Breast epithelium (tissue), 4 donors: ENCODE results near the gene TCTN1. TPM values are rescaled to one million over a fixed set of nuclear protein-coding genes. Genes with fewer than 3 reads are reported as not detected.

Source experiments
- DNase-seq, 2 donors: peaks; one replicate each; pipeline ENCODE4 v3.0.0-alpha.2; 2019; ENCODE audit warnings: low spot score in 2 of 2
- H3K27ac ChIP-seq, 2 donors: fragments of 200-600 bp; sonication (generic) in 1 of 2; one replicate each; pipeline ENCODE4 v1.5.1; 2016 to 2019; ENCODE audit warnings: mild to moderate bottlenecking in 1 of 2
- H3K27me3 ChIP-seq, 2 donors: fragments of 200-600 bp; sonication (generic) in 1 of 2; one replicate each; pipeline versions ENCODE4 v1.5.1 to v1.6.0; 2017 to 2019; ENCODE audit warnings: control low read depth in 1 of 2, mild to moderate bottlenecking in 1 of 2
- H3K36me3 ChIP-seq: fragments of 200-600 bp; one replicate; pipeline ENCODE4 v1.5.1; 2019
- H3K4me1 ChIP-seq, 2 donors: fragments of 200-600 bp; sonication (generic); one replicate each; pipeline ENCODE4 v1.5.1; 2016 to 2019; ENCODE audit warnings: control low read depth in 1 of 2
- H3K4me3 ChIP-seq, 3 donors: fragments of 200-600 bp; sonication (generic); 1 replicate in 2 of 3; 2 replicates in 1 of 3; pipeline ENCODE4 v1.5.1; 2016 to 2019; ENCODE audit warnings: mild to moderate bottlenecking in 3 of 3, moderate library complexity in 2 of 3
- H3K9me3 ChIP-seq, 2 donors: fragments of 200-600 bp; sonication (generic) in 1 of 2; one replicate each; pipeline ENCODE4 v1.5.1; 2016 to 2019; ENCODE audit warnings: control low read depth in 1 of 2
- POLR2A ChIP-seq: fragments of 450-650 bp; IDR thresholded peaks from one replicate; pipeline ENCODE4 v1.6.1; 2016; ENCODE audit warnings: antibody characterized with exemption, mild to moderate bottlenecking, moderate library complexity
- POLR2AphosphoS5 ChIP-seq, 3 donors: sonication (generic); formaldehyde crosslinking; IDR thresholded peaks; one replicate each; pipeline ENCODE4 v1.6.1; 2017; ENCODE audit warnings: antibody characterized with exemption in 3 of 3
- intact Hi-C: fragments of 100-400 bp; cut with DNase I; formaldehyde crosslinking; loops from one replicate; pipeline ENCODE4 v1.15.1; 2023; ENCODE audit warnings: low total_unique reads
- total RNA-seq, 3 donors: library from RNA; depleted of rRNA; stranded (reverse); fragments of >200 nt; gene quantifications; one replicate each; pipeline ENCODE4 v1.1.0, GENCODE V29; 2016
- TF ChIP-seq, protein P1 (sequence below), 3 donors: fragments of 450-650 bp; IDR thresholded peaks; one replicate each; pipeline ENCODE4 v1.5.1; 2016 to 2017; ENCODE audit warnings: antibody characterized with exemption in 3 of 3, mild to moderate bottlenecking in 3 of 3, moderate library complexity in 3 of 3

The TCTN1 gene
- total RNA-seq, 3 donors from 2014 or later: 43.0 to 76.0 (median 56.3) TPM

DNA sequence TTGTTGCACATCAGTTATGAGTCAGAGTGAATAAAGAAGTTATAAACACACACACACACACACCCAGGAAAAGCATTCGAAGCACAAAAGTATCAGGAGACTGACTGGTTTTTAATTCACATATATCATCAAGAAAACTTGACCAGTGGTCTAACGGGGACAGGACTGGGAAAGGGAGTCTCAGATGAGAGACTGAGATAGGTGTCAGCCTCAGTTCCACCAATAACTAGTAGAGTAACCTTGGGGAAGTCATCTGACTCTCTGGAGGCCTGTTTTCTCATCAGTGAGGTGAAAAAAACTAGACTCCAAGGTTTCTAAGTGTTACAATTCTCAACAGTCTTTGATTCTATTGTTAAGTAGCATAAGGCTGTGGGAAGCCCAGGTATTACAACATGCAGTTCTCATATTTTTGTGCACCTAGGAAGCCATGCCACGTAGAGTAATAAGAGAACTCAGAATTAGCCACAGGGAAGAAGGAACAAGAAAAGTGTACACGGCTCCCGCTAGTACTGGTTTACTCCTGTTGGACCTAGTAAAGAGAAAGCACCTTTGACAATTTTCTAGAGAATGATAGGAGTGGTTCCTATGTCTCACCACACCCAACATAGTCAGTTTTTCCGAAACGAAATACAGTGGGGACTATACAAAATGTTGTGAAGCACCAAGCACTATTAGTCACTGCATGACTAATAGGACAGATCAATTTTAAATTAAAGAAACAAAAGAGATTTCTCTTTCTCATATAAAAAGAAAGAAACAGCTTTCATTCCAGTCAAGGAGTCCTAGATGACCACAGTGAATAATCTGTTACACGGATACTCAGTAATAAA lies 35.9 kb upstream of the TCTN1 start:
- TF ChIP-seq POLR2AphosphoS5 (IDR thresholded peaks at IDR 0.05) (peak in 1 of 3 donors; percentile 48), POLR2A (no peak)
- TF ChIP-seq, protein P1, sequence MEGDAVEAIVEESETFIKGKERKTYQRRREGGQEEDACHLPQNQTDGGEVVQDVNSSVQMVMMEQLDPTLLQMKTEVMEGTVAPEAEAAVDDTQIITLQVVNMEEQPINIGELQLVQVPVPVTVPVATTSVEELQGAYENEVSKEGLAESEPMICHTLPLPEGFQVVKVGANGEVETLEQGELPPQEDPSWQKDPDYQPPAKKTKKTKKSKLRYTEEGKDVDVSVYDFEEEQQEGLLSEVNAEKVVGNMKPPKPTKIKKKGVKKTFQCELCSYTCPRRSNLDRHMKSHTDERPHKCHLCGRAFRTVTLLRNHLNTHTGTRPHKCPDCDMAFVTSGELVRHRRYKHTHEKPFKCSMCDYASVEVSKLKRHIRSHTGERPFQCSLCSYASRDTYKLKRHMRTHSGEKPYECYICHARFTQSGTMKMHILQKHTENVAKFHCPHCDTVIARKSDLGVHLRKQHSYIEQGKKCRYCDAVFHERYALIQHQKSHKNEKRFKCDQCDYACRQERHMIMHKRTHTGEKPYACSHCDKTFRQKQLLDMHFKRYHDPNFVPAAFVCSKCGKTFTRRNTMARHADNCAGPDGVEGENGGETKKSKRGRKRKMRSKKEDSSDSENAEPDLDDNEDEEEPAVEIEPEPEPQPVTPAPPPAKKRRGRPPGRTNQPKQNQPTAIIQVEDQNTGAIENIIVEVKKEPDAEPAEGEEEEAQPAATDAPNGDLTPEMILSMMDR (IDR thresholded peaks at IDR 0.05): peak in 1 of 3 donors; percentile 9
- peak overlapping the region; percentile 86 to 88 for H3K27ac ChIP-seq
- H3K36me3 ChIP-seq: no peaks in the 10 kb centered on the region
- intact Hi-C loops: no loop called here
- H3K9me3 ChIP-seq: no peaks in the 10 kb centered on the region
- no peak for DNase-seq
- peak overlapping the region in 2 of 3 donors; percentile 9 to 39 for H3K4me3 ChIP-seq
- no peaks in the 10 kb centered on the region for H3K27me3 ChIP-seq
- H3K4me1 ChIP-seq: peaks cover 0 to 5% of the 10 kb centered on the region in 2 donors

DNA sequence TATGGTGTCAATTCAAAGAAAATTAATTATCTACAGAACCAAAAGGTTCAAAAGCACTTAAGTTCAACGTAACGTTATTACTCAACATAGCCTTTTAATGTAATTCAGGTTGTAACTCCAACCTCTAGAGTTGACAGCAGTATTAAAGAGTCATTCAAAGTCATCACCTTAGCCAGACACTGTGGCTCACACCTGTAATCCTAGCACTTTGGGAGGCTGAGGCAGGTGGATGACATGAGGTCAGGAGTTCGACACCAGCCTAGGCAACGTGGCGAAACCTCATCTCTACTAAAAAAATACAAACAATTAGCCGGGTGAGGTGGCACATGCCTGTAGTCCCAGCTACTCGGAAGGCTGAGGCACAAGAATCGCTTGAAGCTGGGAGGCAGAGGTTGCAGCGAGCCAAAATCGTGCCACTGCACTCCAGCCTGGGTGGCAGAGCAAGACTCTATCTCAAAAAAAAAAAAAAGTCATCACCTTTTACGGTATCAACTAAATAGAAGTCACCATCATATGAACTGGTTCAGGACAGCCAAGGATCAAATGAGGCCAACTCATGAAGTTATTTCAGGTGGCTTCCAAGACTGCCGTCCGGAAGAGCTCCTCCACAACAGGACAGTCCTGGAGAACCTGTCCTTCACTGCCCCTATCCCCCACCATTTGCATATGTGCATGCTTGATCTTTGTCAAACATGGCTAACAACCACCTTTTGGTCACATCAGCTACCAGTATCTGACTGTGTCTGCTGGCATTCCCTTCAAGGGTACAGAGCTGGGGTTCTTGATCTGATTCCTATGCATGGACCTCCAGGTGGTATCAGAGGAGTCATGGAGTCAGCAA lies 35.0 kb upstream of the TCTN1 start:
- Histone ChIP-seq H3K9me3 (no peaks in the 10 kb centered on the region), H3K4me1 (peaks cover 0 to 8% of the 10 kb centered on the region in 2 donors), H3K27ac (peak overlapping the region; percentile 86 to 88), H3K36me3 (no peaks in the 10 kb centered on the region), H3K4me3 (no peak overlapping the region), H3K27me3 (no peaks in the 10 kb centered on the region)
- intact Hi-C loops: no loop called here
- TF ChIP-seq POLR2A (no peak), POLR2AphosphoS5 (IDR thresholded peaks at IDR 0.05) (no peak)
- TF ChIP-seq, protein P1 (IDR thresholded peaks at IDR 0.05): no peak
- no peak for DNase-seq

DNA sequence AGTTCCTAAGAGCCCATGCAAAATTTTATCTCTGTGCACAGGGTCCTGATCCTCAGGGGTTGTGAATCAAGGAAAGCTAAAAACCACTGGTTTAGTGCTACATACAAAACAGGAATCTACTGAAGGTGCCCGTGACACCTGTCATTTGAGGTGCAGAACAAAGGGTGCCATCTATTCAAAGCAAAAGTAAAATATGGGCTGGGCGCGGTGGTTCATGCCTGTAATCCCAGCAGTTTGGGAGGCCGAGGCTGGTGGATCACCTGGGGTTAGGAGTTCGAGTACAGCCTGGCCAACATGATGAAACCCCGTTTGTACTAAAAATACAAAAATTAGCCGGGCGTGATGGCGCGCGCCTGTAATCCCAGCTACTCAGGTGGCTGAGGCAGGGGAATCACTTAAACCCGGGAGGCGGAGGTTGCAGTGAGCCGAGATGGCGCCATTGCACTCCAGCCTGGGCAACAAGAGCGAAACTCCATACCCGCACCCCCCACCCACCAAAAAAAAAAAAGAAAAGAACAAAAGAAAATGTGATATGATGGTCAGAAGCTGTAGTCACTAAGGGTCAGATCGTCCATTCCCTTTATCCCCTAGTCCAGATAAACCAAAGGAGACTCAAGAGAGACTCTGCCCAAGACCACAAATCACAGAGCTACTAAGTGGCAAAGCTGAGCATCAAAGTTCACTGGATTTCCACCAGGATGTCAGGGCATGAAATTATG lies 34.2 kb upstream of the TCTN1 start:
- Histone ChIP-seq H3K27ac (peak overlapping the region; percentile 86 to 88), H3K4me3 (no peak overlapping the region), H3K36me3 (no peaks in the 10 kb centered on the region), H3K27me3 (no peaks in the 10 kb centered on the region), H3K4me1 (peaks cover 0 to 7% of the 10 kb centered on the region in 2 donors), H3K9me3 (no peaks in the 10 kb centered on the region)
- no peak for DNase-seq
- intact Hi-C loops: no loop called here
- TF ChIP-seq POLR2AphosphoS5 (IDR thresholded peaks at IDR 0.05) (no peak), POLR2A (no peak)
- TF ChIP-seq, protein P1 (IDR thresholded peaks at IDR 0.05): no peak

DNA sequence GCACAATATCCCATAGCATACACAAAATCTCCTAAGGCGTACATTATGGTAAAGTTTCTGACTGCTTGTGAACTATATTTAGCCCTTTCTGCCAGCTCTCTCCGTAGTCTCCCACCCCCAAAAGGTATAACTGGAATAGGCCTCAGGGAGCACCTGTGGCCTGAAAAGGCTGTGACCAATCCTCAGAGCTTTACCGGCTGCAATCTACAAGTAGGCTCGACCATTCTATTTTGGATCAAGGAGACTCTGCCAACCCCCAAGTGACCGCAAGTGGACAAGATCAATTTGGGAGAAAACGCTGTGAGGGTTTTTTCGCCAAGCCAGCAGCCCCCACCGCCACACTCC lies 32.0 kb upstream of the TCTN1 start:
- H3K4me1 ChIP-seq: peaks cover 0 to 13% of the 10 kb centered on the region in 2 donors
- no peaks in the 10 kb centered on the region for H3K36me3 ChIP-seq
- H3K27me3 ChIP-seq: no peaks in the 10 kb centered on the region
- TF ChIP-seq, protein P1 (IDR thresholded peaks at IDR 0.05): no peak
- TF ChIP-seq POLR2AphosphoS5 (IDR thresholded peaks at IDR 0.05) (no peak), POLR2A (no peak)
- DNase-seq: no peak
- H3K4me3 ChIP-seq: peak overlapping the region; percentile 89 to 93 (median 93)
- H3K27ac ChIP-seq: peak overlapping the region; percentile 93 to 94
- H3K9me3 ChIP-seq: no peaks in the 10 kb centered on the region
- intact Hi-C loops: no loop called here
